Activated T-helper 2 cell treated with anti-CD3 and anti-CD28 coated beads, Interferon-gamma antibody, Interleukin-2, Interleukin-4, amounts not matched to agents 10 μg/mL and 5 μg/mL and 100 μg/mL, durations not matched to agents 14 hours and 24 hours and 36 hours (primary cell): ENCODE results near the gene SLC39A1. TPM values are rescaled to one million over a fixed set of nuclear protein-coding genes. Genes with fewer than 3 reads are reported as not detected.
A peak's percentile ranks its signal among the peaks of the same experiment; 100 is the strongest.
"Not testable (repeated sequence)": the region's sequence is repeated elsewhere in the genome, so short reads cannot be mapped to it uniquely, and the experiment has no call there.

Source experiments
- DNase-seq: peaks from one replicate; pipeline ENCODE4 v3.0.0; 2021; ENCODE audit warnings: low spot score
- H3K27ac Mint-ChIP-seq: one replicate; pipeline ENCODE4 v1.8.0; 2021; ENCODE audit warnings: mixed read lengths
- H3K27me3 Mint-ChIP-seq: one replicate; pipeline ENCODE4 v1.8.0; 2021; ENCODE audit warnings: low read depth, mixed read lengths
- H3K36me3 Mint-ChIP-seq: one replicate; pipeline ENCODE4 v1.8.0; 2021; ENCODE audit warnings: low read depth, mixed read lengths
- H3K4me1 Mint-ChIP-seq: one replicate; pipeline ENCODE4 v1.8.0; 2021; ENCODE audit warnings: low read depth, mixed read lengths
- H3K4me3 Mint-ChIP-seq: one replicate; pipeline ENCODE4 v1.8.0; 2021; ENCODE audit warnings: low read depth, mild to moderate bottlenecking, moderate library complexity, mixed read lengths
- H3K9me3 Mint-ChIP-seq: one replicate; pipeline ENCODE4 v1.8.0; 2021; ENCODE audit warnings: mixed read lengths
- intact Hi-C: fragments of 100-400 bp; cut with micrococcal nuclease; formaldehyde crosslinking; loops from one replicate; pipeline ENCODE4 v1.15.1; 2023
- total RNA-seq: library from RNA; stranded (reverse); gene quantifications from 2 replicates; pipeline ENCODE4 v1.2.3, GENCODE V29; 2022

The SLC39A1 gene
- 74.8 and 76.5 TPM in 2 replicates for total RNA-seq

- intact Hi-C loops: loop anchor here (2.0 to 10.0 kb wide), 2 partner anchors 14 to 418 kb away; partner anchors contain the start of genes JTB, S100A3, S100A4 and S100A5
Observed at GRCh38 chr1:153963030-153963849, at the start of gene SLC39A1. Gene SLC39A1, minus strand, starts transcription at chr1:153963537. Its CDS starts 822 bp downstream, at chr1:153962715.

GRCh38 chr1:154012543-154012942 is 49.2 kb upstream of the SLC39A1 start:
- H3K4me1 Mint-ChIP-seq, H3K9me3 Mint-ChIP-seq, H3K4me3 Mint-ChIP-seq, DNase-seq, H3K27ac Mint-ChIP-seq, H3K27me3 Mint-ChIP-seq, H3K36me3 Mint-ChIP-seq, intact Hi-C loops: not testable (repeated sequence)

More at GRCh38 chr1:153963030-153963849, at the start of gene SLC39A1:
- H3K4me3 Mint-ChIP-seq: peak within 1 kb of the TSS; percentile 84
- peak within 1 kb of the TSS; percentile 86 for H3K27ac Mint-ChIP-seq
- peak; percentile 93 for DNase-seq
- peaks cover 49% of the 10 kb centered on the region for H3K4me1 Mint-ChIP-seq
- peaks cover 35% of the 10 kb centered on the region for H3K36me3 Mint-ChIP-seq
- no peaks in the 10 kb centered on the region for H3K9me3 Mint-ChIP-seq
- no peaks in the 10 kb centered on the region for H3K27me3 Mint-ChIP-seq

- Mint-ChIP-seq H3K36me3 (no peaks in the 10 kb centered on the region), H3K4me3 (no peak overlapping the region), H3K27ac (no peak overlapping the region), H3K9me3 (no peaks in the 10 kb centered on the region), H3K27me3 (no peaks in the 10 kb centered on the region), H3K4me1 (peaks cover 2% of the 10 kb centered on the region)
- DNase-seq: no peak
- intact Hi-C loops: no loop called here
Observed at GRCh38 chr1:154012129-154012528, 48.8 kb upstream of the SLC39A1 start.

GRCh38 chr1:154006136-154006535 is 42.8 kb upstream of the SLC39A1 start:
- no peak overlapping the region for H3K4me3 Mint-ChIP-seq
- no peaks in the 10 kb centered on the region for H3K9me3 Mint-ChIP-seq
- intact Hi-C loops: no loop called here
- H3K36me3 Mint-ChIP-seq: no peaks in the 10 kb centered on the region
- H3K27me3 Mint-ChIP-seq: no peaks in the 10 kb centered on the region
- H3K27ac Mint-ChIP-seq: no peak overlapping the region
- DNase-seq: no peak
- no peaks in the 10 kb centered on the region for H3K4me1 Mint-ChIP-seq

GRCh38 chr1:154000420-154000819 is 37.1 kb upstream of the SLC39A1 start:
- no peaks in the 10 kb centered on the region for H3K9me3 Mint-ChIP-seq
- peaks cover 4% of the 10 kb centered on the region for H3K36me3 Mint-ChIP-seq
- no peak overlapping the region for H3K4me3 Mint-ChIP-seq
- DNase-seq: no peak
- no peaks in the 10 kb centered on the region for H3K27me3 Mint-ChIP-seq
- H3K27ac Mint-ChIP-seq: no peak overlapping the region
- intact Hi-C loops: no loop called here
- H3K4me1 Mint-ChIP-seq: peaks cover under 1% of the 10 kb centered on the region

- intact Hi-C loops, H3K9me3 Mint-ChIP-seq, DNase-seq, H3K27ac Mint-ChIP-seq, H3K4me3 Mint-ChIP-seq, H3K4me1 Mint-ChIP-seq, H3K27me3 Mint-ChIP-seq: not testable (repeated sequence)
- H3K36me3 Mint-ChIP-seq: peaks cover 35% of the 10 kb centered on the region
Observed at GRCh38 chr1:153996882-153997281, 33.5 kb upstream of the SLC39A1 start.

GRCh38 chr1:153995640-153996039 is 32.3 kb upstream of the SLC39A1 start:
- H3K4me3 Mint-ChIP-seq: no peak overlapping the region
- H3K36me3 Mint-ChIP-seq: peaks cover 48% of the 10 kb centered on the region
- no peak overlapping the region for H3K27ac Mint-ChIP-seq
- H3K4me1 Mint-ChIP-seq: peaks cover 16% of the 10 kb centered on the region
- intact Hi-C loops: no loop called here
- no peaks in the 10 kb centered on the region for H3K27me3 Mint-ChIP-seq
- H3K9me3 Mint-ChIP-seq: no peaks in the 10 kb centered on the region
- DNase-seq: no peak

GRCh38 chr1:153995202-153995601 is 31.9 kb upstream of the SLC39A1 start:
- no peaks in the 10 kb centered on the region for H3K27me3 Mint-ChIP-seq
- intact Hi-C loops: no loop called here
- H3K36me3 Mint-ChIP-seq: peaks cover 51% of the 10 kb centered on the region
- no peak for DNase-seq
- no peak overlapping the region for H3K4me3 Mint-ChIP-seq
- H3K27ac Mint-ChIP-seq: peak overlapping the region; percentile 43
- H3K4me1 Mint-ChIP-seq: peaks cover 19% of the 10 kb centered on the region
- no peaks in the 10 kb centered on the region for H3K9me3 Mint-ChIP-seq

GRCh38 chr1:153991806-153992205 is 28.5 kb upstream of the SLC39A1 start:
- Mint-ChIP-seq H3K27ac (peak overlapping the region; percentile 92), H3K4me3 (peak overlapping the region; percentile 88), H3K36me3 (peaks cover 51% of the 10 kb centered on the region), H3K27me3 (no peaks in the 10 kb centered on the region), H3K9me3 (no peaks in the 10 kb centered on the region), H3K4me1 (peaks cover 30% of the 10 kb centered on the region)
- DNase-seq: no peak
- intact Hi-C loops: loop anchor here (2.0 to 5.0 kb wide), 2 partner anchors 15 to 190 kb away; partner anchors contain the start of gene JTB

GRCh38 chr1:153991151-153991630 is 27.9 kb upstream of the SLC39A1 start:
- Mint-ChIP-seq H3K27me3 (no peaks in the 10 kb centered on the region), H3K27ac (peak overlapping the region; percentile 92), H3K36me3 (peaks cover 51% of the 10 kb centered on the region), H3K4me3 (peak overlapping the region; percentile 88), H3K9me3 (no peaks in the 10 kb centered on the region), H3K4me1 (peaks cover 35% of the 10 kb centered on the region)
- DNase-seq: no peak
- intact Hi-C loops: loop anchor here (2.0 to 5.0 kb wide), 2 partner anchors 14 to 191 kb away; partner anchors contain the start of gene JTB

GRCh38 chr1:153990468-153991150 is 27.3 kb upstream of the SLC39A1 start, which contains the start of gene RPS27:
Gene RPS27, plus strand, starts transcription at chr1:153990762. Its CDS starts 35 bp downstream, at chr1:153990797.
- Mint-ChIP-seq H3K27me3 (no peaks in the 10 kb centered on the region), H3K36me3 (peaks cover 48% of the 10 kb centered on the region), H3K4me1 (peaks cover 39% of the 10 kb centered on the region), H3K9me3 (no peaks in the 10 kb centered on the region), H3K27ac (peak within 1 kb of the TSS; percentile 92), H3K4me3 (peak within 1 kb of the TSS; percentile 88)
- peak; percentile 88 for DNase-seq
- intact Hi-C loops: loop anchor here (1.0 to 5.0 kb wide), 5 partner anchors 14 to 282 kb away; partner anchors contain the start of genes HAX1 and JTB

GRCh38 chr1:153987621-153988020 is 24.3 kb upstream of the SLC39A1 start:
- intact Hi-C loops: loop anchor here (2.0 kb wide), 1 partner anchor 191 kb away; no protein-coding TSS in a partner anchor
- H3K4me3 Mint-ChIP-seq: no peak overlapping the region
- DNase-seq: no peak
- peaks cover 44% of the 10 kb centered on the region for H3K4me1 Mint-ChIP-seq
- no peaks in the 10 kb centered on the region for H3K27me3 Mint-ChIP-seq
- no peaks in the 10 kb centered on the region for H3K9me3 Mint-ChIP-seq
- peaks cover 23% of the 10 kb centered on the region for H3K36me3 Mint-ChIP-seq
- H3K27ac Mint-ChIP-seq: peak overlapping the region; percentile 53
